T47D (cell line): ENCODE measurements around the gene KLK2.
A peak's percentile ranks its signal among the peaks of the same experiment; 100 is the strongest.

Experiments
- DNase-seq, 2 experiments: peaks; one replicate each; pipeline versions ENCODE4 v3.0.0 to v3.0.0-alpha.2; 2011 to 2012; ENCODE audit warnings: low read depth in 1 of 2, low spot score in 1 of 2
- JUND ChIP-seq: IDR thresholded peaks from 2 replicates; pipeline ENCODE4 v1.6.1; 2012; ENCODE audit warnings: low read depth
- in situ Hi-C: cut with HindIII; loops from 2 replicates; pipeline ENCODE4 v1.10.0; 2016; ENCODE audit warnings: low sequenced_read_pairs, low pct_unique_long_range_greater_than_20kb

KLK2 gene

DNA sequence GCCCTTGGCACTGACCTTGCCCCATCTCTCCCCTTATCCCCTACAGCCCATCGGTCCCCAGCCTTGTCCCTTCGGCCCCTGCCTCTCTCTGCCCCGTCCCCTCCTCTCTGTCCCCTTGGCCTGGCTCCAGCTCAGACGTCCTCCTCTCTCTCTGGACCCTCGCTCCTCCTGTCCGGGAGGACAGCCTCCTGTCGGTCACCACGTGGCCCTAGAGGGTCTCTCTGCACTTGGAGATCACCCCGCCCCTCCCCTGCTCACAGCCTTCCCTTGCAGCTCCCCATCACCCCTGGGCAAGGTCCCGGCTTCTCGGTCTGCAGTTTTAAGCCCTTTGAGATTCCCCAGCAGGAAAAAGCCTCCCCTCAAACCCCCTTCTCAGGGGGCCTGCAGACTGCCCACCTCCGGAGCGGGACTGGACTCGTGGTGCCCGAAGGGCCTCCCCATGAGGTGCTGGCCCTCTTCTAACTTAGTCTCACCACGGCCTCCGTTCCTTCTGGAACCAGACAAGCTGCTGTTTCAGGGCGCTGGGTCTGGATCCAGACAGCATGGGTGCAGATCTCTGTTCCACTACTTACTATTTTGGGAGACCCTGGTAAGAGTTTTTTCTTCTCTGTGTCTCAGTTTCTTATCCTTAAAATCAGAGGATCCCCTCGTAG lies 36.6 kb upstream of the KLK2 start:
- in situ Hi-C loops, result no loop called here
- no peak for DNase-seq
- no peak for TF ChIP-seq JUND

DNA sequence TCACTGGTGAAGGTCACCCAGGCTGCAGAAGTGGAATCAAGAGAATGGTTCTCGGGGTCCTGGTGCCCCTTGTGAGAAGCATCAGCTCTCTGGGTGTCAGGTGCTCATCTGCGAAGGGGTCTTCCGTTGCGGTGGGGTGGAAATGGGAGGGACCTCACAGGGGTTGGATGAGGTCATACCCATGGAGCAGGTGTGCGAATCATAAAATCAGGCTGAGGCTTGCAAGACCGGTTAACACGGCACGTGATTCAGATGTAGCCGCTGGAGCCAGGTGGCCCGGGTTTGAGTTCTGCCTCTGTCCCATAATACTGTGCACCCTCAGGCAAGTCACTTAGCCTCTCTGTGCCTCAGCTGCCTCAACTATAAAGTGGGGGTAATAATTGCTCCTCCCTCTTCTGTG lies 35.9 kb upstream of the KLK2 start:
- DNase-seq, result peak in 1 of 2 experiments; percentile 42

DNA sequence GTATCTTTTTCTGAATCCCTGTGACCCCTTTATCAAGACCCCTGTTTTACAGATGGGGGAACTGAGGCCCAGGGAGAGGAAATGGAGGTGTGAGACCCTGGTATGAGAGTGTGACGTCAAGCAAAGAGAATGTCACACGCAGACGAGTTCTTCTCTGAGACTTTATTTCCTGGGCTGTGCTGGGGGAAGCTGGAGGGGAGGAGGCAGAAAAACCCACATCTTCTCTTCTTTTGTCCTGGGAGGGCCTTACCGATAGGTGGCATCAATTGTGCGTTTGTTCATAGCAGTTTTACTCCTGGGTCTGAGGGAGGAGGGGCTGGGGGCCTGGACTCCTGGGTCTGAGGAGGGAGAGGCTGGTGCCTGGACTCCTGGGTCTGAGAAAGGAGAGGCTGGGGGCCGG lies 35.0 kb upstream of the KLK2 start:
- peak in 1 of 2 experiments; percentile 37 for DNase-seq
- no peak for TF ChIP-seq JUND
- in situ Hi-C loops, result no loop called here

More for the DNA sequence above, 35.9 kb upstream of the KLK2 start:
- TF ChIP-seq JUND, result no peak
- in situ Hi-C loops, result no loop called here

DNA sequence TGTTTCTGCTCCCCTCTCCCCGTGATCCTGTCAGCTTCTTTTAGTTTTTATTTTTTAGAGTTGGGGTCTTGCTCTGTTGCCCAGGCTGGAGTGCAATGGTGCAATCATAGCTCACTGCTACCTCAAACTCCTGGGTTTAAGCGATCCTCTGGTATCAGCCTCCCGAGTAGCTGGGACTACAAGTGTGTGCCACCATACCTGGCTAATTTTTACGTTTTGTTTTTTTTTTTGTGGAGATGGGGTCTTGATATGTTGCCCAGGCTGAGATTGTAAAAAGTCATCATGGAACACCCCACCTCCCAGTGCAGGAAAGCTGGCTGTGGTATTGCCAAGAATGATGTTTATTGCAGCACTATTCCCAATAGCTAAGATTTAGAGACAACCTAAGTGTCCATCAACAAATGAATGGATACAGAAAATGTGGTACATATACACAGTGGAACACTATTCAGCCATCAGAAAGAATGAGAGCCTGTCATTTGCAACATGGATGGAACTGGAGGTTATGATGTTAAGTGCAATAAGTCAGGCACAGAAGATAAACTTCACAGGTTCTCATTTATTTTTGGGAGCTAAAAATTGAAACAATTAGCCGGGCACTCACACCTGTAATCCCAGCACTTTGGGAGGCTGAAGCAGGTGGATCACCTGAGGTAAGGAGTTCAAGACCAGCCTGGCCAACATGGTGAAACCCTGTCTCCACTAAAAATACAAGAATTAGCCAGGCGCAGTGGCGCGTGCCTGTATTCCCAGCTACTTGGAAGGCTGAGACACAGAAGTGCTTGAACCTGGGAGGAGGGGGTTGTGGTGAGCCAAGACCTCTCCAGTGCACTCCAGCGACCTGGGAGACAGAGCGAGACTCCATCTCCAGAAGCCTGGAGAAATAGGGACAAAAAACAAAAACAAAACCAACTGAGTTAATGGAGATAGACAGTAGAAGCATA lies 33.3 kb upstream of the KLK2 start:
- DNase-seq, result no peak
- no peak for TF ChIP-seq JUND
- in situ Hi-C loops, result no loop called here

DNA sequence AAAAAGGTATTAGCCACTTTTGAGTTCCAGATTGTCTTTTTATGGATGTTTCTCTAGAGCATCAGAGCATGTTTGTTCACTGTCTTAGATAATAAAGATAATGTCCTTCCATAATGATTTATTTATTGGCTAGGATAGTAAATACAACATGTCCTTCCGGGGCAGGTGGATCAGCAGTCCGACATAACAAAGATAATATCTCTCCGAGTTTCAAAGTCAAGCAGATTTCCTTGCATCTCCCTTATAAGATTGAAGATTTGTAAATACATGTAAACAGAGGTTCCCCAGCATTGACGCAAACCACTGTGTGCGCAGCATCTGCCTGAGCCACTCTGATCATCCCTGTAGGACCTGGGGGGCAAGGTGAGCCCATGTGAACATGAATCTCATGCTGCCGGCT lies 31.1 kb upstream of the KLK2 start:
- in situ Hi-C loops, result no loop called here
- no peak for TF ChIP-seq JUND
- no peak for DNase-seq

DNA sequence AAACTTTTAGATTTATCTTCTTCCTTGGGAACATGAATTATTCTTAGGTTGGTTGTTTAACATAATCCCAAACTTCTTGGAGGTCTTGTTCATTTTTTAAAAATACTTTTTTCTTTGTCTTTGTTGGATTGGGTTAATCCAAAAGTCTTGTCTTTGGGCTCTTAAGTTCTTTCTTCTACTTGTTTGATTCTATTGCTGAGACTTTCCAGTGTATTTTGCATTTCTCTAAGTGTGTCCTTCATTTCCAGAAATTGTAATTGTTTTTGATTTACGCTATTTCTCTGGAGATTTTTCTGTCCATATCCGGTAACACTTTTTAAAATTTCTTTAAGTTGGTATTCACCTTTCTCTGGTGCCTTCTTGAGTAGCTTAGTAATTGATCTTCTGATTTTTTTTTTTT lies 30.0 kb upstream of the KLK2 start:
- TF ChIP-seq JUND, result no peak
- in situ Hi-C loops, result no loop called here
- DNase-seq, result no peak

DNA sequence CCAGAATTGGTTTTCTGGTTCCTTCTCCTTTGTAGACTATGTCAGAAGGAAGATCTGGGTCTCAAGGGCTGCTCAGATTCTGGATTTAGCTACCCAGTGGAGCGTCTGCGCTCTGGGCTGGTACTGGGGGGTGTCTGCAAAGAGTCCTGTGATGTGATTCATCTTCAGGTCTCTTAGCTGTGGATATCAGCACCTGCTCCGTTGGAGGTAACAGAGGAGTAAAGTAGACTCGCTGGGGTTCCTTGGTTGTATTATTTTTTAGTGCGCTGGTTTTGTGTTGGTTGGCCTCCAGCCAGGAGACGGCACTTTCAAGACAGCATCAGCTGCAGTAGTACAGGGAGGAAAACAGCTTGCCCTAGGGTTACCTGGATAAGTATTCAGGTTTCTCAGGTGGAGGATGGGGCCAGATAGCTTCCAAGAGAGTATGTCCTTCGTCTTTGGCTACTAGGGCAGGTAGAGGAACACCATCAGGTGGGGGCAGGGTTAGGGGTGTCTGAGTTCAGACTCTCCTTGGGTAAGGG lies 29.5 kb upstream of the KLK2 start:
- DNase-seq, result peak in 1 of 2 experiments; percentile 7
- TF ChIP-seq JUND, result no peak
- in situ Hi-C loops, result no loop called here

DNA sequence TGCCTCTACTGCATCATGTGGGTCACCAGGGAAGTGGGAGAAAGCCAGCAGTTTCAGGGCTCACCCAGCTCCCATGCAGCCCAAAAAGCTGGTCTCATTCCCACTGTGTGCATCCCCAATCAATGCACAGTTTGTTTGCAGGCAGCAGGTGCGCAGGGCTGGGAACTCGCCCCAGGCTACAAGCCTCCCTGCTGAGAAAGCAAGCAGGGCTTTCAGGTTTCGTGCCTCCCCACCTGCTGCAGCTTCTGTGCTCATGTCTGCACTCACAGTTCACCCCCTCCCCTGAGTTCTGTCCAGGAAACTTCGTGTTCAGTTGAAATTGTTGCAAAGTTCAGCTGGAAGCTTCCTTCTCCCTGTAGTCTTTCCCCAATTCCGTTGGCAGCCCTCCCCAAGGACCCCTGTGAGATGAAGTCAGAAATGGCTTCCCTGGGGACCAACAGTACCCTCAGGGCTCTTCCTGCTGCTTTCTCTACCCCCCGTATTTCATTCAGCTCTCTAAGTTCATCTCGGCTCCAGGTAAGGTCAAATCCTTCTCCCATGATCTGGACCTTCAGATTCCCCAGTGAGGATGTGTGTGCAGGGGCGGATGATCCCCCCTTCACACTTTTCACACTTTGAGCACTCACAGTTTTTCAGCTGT lies 28.8 kb upstream of the KLK2 start:
- DNase-seq, result peak in 1 of 2 experiments; percentile 66
- in situ Hi-C loops, result no loop called here
- no peak for TF ChIP-seq JUND

DNA sequence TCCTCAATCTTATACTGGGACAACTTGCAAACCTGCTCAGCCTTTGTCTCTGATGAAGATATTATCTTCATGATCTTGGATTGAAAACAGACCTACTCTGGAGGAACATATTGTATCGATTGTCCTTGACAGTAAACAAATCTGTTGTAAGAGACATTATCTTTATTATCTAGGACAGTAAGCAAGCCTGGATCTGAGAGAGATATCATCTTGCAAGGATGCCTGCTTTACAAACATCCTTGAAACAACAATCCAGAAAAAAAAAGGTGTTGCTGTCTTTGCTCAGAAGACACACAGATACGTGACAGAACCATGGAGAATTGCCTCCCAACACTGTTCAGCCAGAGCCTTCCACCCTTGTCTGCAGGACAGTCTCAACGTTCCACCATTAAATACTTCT lies 22.5 kb upstream of the KLK2 start:
- TF ChIP-seq JUND, result no peak
- in situ Hi-C loops, result no loop called here
- no peak for DNase-seq

DNA sequence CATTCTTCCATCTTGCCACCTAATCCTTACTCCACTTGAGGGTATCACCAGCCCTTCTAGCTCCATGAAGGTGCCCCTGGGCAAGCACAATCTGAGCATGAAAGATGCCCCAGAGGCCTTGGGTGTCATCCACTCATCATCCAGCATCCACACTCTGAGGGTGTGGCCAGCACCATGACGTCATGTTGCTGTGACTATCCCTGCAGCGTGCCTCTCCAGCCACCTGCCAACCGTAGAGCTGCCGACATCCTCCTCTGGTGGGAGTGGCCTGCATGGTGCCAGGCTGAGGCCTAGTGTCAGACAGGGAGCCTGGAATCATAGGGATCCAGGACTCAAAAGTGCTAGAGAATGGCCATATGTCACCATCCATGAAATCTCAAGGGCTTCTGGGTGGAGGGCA lies 21.6 kb upstream of the KLK2 start:
- in situ Hi-C loops, result no loop called here
- no peak for TF ChIP-seq JUND
- DNase-seq, result no peak

DNA sequence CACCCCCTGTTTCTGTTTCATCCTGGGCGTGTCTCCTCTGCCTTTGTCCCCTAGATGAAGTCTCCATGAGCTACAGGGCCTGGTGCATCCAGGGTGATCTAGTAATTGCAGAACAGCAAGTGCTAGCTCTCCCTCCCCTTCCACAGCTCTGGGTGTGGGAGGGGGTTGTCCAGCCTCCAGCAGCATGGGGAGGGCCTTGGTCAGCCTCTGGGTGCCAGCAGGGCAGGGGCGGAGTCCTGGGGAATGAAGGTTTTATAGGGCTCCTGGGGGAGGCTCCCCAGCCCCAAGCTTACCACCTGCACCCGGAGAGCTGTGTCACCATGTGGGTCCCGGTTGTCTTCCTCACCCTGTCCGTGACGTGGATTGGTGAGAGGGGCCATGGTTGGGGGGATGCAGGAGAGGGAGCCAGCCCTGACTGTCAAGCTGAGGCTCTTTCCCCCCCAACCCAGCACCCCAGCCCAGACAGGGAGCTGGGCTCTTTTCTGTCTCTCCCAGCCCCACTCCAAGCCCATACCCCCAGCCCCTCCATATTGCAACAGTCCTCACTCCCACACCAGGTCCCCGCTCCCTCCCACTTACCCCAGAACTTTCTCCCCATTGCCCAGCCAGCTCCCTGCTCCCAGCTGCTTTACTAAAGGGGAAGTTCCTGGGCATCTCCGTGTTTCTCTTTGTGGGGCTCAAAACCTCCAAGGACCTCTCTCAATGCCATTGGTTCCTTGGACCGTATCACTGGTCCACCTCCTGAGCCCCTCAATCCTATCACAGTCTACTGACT lies 18.4 kb upstream of the KLK2 start, which contains the start of gene KLK3:
Gene KLK3 (plus strand): TSS at position 280 of the 775 bp plus-strand sequence. CDS start 41 bp downstream, at position 321.
- DNase-seq, result no peak
- in situ Hi-C loops, result no loop called here
- TF ChIP-seq JUND, result no peak

DNA sequence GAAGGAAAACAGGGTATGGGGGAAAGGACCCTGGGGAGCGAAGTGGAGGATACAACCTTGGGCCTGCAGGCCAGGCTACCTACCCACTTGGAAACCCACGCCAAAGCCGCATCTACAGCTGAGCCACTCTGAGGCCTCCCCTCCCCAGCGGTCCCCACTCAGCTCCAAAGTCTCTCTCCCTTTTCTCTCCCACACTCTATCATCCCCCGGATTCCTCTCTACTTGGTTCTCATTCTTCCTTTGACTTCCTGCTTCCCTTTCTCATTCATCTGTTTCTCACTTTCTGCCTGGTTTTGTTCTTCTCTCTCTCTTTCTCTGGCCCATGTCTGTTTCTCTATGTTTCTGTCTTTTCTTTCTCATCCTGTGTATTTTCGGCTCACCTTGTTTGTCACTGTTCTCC lies 15.9 kb upstream of the KLK2 start:
- in situ Hi-C loops, result no loop called here
- no peak for DNase-seq
- TF ChIP-seq JUND, result no peak
